SU-DHL-6 (cell line): ENCODE data around the gene OR10G8.
"Not testable (repeated sequence)": the region's sequence is repeated elsewhere in the genome, so short reads cannot be mapped to it uniquely, and the experiment has no call there.

Experiments
- H2AFZ ChIP-seq: fragments of 200-600 bp; sonication (generic); 2 replicates; pipeline ENCODE4 v1.6.1; 2014; ENCODE audit warnings: low read depth, mild to moderate bottlenecking, moderate library complexity, mixed read lengths, antibody characterized with exemption, low read length; ENCODE audit not compliant: severe bottlenecking
- H3F3A ChIP-seq: fragments of 200-600 bp; shearing (Covaris generic); 2 replicates; pipeline ENCODE4 v1.6.0; 2016; ENCODE audit warnings: antibody characterized with exemption, mild to moderate bottlenecking; ENCODE audit not compliant: insufficient read depth
- H3K27ac ChIP-seq: fragments of 200-600 bp; sonication (generic); 2 replicates; pipeline ENCODE4 v1.5.1; 2016; ENCODE audit warnings: low read depth, mild to moderate bottlenecking, low read length, moderate library complexity, mixed read lengths
- H3K27me3 ChIP-seq: fragments of 200-600 bp; sonication (generic), shearing (Covaris generic); 2 replicates; pipeline ENCODE4 v1.6.0; 2014; ENCODE audit warnings: mild to moderate bottlenecking, low read length
- H3K36me3 ChIP-seq: fragments of 200-600 bp; sonication (generic); 2 replicates; pipeline ENCODE4 v1.6.1; 2014; ENCODE audit warnings: mild to moderate bottlenecking, low read length, mixed read lengths
- H3K4me2 ChIP-seq: fragments of 300-600, 200-600 bp; shearing (Covaris generic), sonication (generic); 2 replicates; pipeline ENCODE4 v1.6.0; 2014; ENCODE audit warnings: low read length, low read depth, mild to moderate bottlenecking; ENCODE audit not compliant: poor library complexity, severe bottlenecking
- H3K4me3 ChIP-seq: fragments of 200-600 bp; sonication (generic); 2 replicates; pipeline ENCODE4 v1.5.1; 2014; ENCODE audit warnings: antibody characterized with exemption, low read length, mild to moderate bottlenecking, mixed read lengths; ENCODE audit not compliant: insufficient read depth, poor library complexity, severe bottlenecking
- H3K79me2 ChIP-seq: fragments of 200-600 bp; sonication (generic); 2 replicates; pipeline ENCODE4 v1.6.1; 2014; ENCODE audit warnings: mild to moderate bottlenecking, low read length, moderate library complexity; ENCODE audit not compliant: insufficient read depth
- H3K9ac ChIP-seq: fragments of 200-600 bp; sonication (generic); 2 replicates; pipeline ENCODE4 v1.7.0; 2014; ENCODE audit warnings: mild to moderate bottlenecking, low read length
- H3K9me2 ChIP-seq: fragments of 200-600 bp; sonication (generic); replicated peaks from 2 replicates; pipeline ENCODE4 v1.6.1; 2014; ENCODE audit warnings: low read length; ENCODE audit not compliant: insufficient read depth
- H3K9me3 ChIP-seq: fragments of 200-600 bp; sonication (generic); 2 replicates; pipeline ENCODE4 v1.6.1; 2014; ENCODE audit warnings: low read length, mixed read lengths; ENCODE audit not compliant: insufficient read depth
- H4K20me1 ChIP-seq: fragments of 200-600 bp; sonication (generic); 2 replicates; pipeline ENCODE4 v1.6.1; 2014; ENCODE audit warnings: low read depth, mild to moderate bottlenecking, antibody characterized with exemption, low read length, moderate library complexity, mixed read lengths
- EZH2phosphoT487 ChIP-seq: fragments of 200-600 bp; sonication (generic), shearing (Covaris generic); conservative IDR thresholded peaks from 2 replicates; pipeline ENCODE4 v1.6.1; 2018; ENCODE audit warnings: mild to moderate bottlenecking, antibody characterized with exemption, low read length, moderate library complexity, mixed read lengths
- TF ChIP-seq, protein P1 (sequence below): fragments of 200-600 bp; sonication (generic); IDR thresholded peaks from one replicate; pipeline ENCODE4 v1.5.1; 2017; ENCODE audit warnings: antibody characterized with exemption, mild to moderate bottlenecking, low read length, moderate library complexity; ENCODE audit not compliant: insufficient read depth, poor library complexity, severe bottlenecking

OR10G8 gene

DNA sequence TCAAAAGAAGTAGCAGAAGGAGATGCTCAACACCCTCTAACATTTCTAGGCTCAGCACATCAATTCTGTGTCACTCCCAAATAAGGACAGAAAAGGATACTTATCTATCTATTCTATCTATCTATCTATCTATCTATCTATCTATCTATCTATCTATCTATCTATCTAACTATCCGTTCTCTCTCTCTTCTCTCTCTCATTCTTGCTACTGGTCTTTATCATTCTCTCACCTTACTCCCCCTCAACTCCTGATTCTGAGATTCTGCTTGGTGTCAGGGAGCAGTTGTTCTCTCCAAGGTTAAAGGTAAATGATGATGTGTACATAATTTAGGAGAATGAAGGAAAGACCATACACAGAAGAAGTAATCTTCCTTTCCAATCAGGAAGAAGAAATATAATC is 31.5 kb upstream of the OR10G8 start, which contains the start of gene OR10G6:
TSS of gene OR10G6 (minus strand) at position 43 of the 400 bp plus-strand sequence. CDS start at position 43, 0 bp downstream.
- Histone ChIP-seq H3F3A (no peaks in the 10 kb centered on the region), H3K79me2 (no peaks in the 10 kb centered on the region), H3K27ac (no peak within 1 kb of the TSS), H3K9me2 (no peaks in the 10 kb centered on the region), H3K27me3 (no peaks in the 10 kb centered on the region), H3K9ac (no peak within 1 kb of the TSS), H3K4me2 (no peak within 1 kb of the TSS), H4K20me1 (no peaks in the 10 kb centered on the region), H3K9me3 (no peaks in the 10 kb centered on the region), H3K4me3 (no peak within 1 kb of the TSS), H3K36me3 (no peaks in the 10 kb centered on the region), H2AFZ (no peak within 1 kb of the TSS)
- TF ChIP-seq, protein P1, sequence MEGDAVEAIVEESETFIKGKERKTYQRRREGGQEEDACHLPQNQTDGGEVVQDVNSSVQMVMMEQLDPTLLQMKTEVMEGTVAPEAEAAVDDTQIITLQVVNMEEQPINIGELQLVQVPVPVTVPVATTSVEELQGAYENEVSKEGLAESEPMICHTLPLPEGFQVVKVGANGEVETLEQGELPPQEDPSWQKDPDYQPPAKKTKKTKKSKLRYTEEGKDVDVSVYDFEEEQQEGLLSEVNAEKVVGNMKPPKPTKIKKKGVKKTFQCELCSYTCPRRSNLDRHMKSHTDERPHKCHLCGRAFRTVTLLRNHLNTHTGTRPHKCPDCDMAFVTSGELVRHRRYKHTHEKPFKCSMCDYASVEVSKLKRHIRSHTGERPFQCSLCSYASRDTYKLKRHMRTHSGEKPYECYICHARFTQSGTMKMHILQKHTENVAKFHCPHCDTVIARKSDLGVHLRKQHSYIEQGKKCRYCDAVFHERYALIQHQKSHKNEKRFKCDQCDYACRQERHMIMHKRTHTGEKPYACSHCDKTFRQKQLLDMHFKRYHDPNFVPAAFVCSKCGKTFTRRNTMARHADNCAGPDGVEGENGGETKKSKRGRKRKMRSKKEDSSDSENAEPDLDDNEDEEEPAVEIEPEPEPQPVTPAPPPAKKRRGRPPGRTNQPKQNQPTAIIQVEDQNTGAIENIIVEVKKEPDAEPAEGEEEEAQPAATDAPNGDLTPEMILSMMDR, result no peak
- no peak for TF ChIP-seq EZH2phosphoT487

DNA sequence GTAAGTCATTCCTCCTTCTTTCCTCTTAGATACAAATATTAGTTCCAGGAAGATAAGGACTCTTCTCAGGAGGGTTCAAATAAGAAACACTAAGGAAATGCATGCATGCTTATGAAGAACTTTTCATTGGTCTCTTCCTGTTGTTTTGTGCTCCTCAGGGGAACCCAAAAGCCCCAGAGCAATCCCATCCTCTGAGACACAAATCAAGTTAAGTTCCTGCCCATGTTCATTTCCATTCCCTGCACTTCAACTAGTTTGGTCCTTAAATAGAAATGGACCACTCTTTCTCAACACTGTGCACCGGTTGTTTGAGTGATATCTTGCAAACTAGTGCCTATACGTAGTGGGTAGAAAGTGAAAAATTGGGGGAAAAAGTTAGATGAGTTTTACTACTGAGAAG is 13.9 kb upstream of the OR10G8 start, which contains the start of gene OR10G4:
TSS of gene OR10G4 (plus strand) at position 301 of the 400 bp plus-strand sequence. CDS start 2,578 bp downstream, outside the sequence.
- no peaks in the 10 kb centered on the region for H4K20me1 ChIP-seq
- TF ChIP-seq, protein P1, result no peak
- TF ChIP-seq EZH2phosphoT487, result no peak
- no peak within 1 kb of the TSS for H2AFZ ChIP-seq
- no peak within 1 kb of the TSS for H3K9ac ChIP-seq
- no peak within 1 kb of the TSS for H3K4me2 ChIP-seq
- H3K9me3 ChIP-seq, result no peaks in the 10 kb centered on the region
- H3K9me2 ChIP-seq, result no peaks in the 10 kb centered on the region
- no peaks in the 10 kb centered on the region for H3F3A ChIP-seq
- H3K4me3 ChIP-seq, result no peak within 1 kb of the TSS
- H3K27ac ChIP-seq, result no peak within 1 kb of the TSS
- H3K79me2 ChIP-seq, result no peaks in the 10 kb centered on the region
- H3K36me3 ChIP-seq, result no peaks in the 10 kb centered on the region
- no peaks in the 10 kb centered on the region for H3K27me3 ChIP-seq

DNA sequence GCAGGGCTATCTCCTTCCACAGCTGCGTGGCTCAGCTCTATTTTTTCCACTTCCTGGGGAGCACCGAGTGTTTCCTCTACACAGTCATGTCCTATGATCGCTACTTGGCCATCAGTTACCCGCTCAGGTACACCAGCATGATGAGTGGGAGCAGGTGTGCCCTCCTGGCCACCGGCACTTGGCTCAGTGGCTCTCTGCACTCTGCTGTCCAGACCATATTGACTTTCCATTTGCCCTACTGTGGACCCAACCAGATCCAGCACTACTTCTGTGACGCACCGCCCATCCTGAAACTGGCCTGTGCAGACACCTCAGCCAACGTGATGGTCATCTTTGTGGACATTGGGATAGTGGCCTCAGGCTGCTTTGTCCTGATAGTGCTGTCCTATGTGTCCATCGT is 10.8 kb upstream of the OR10G8 start:
- not testable (repeated sequence) for H3K36me3 ChIP-seq, H3K9me3 ChIP-seq, H3K4me2 ChIP-seq, H4K20me1 ChIP-seq, H3K4me3 ChIP-seq, H3K27me3 ChIP-seq, H3K27ac ChIP-seq, H2AFZ ChIP-seq, H3F3A ChIP-seq, H3K9ac ChIP-seq, H3K9me2 ChIP-seq, H3K79me2 ChIP-seq

GRCh38 chr11:124036666-124037065 is 10.1 kb downstream of the OR10G8 start:
- no peaks in the 10 kb centered on the region for H3F3A ChIP-seq
- H3K36me3 ChIP-seq, result no peaks in the 10 kb centered on the region
- TF ChIP-seq, protein P1, result no peak
- TF ChIP-seq EZH2phosphoT487, result no peak
- H4K20me1 ChIP-seq, result no peaks in the 10 kb centered on the region
- no peak overlapping the region for H2AFZ ChIP-seq
- H3K9ac ChIP-seq, result no peak overlapping the region
- no peak overlapping the region for H3K4me2 ChIP-seq
- H3K27me3 ChIP-seq, result no peaks in the 10 kb centered on the region
- H3K9me2 ChIP-seq, result no peaks in the 10 kb centered on the region
- H3K79me2 ChIP-seq, result no peaks in the 10 kb centered on the region
- H3K27ac ChIP-seq, result no peak overlapping the region
- H3K9me3 ChIP-seq, result no peaks in the 10 kb centered on the region
- no peak overlapping the region for H3K4me3 ChIP-seq
